Thoracic aorta (tissue), 2 donors: Measurements from ENCODE around the gene PAGR1. TPM values are rescaled to one million over a fixed set of nuclear protein-coding genes. Genes with fewer than 3 reads are reported as not detected.

Experiments used
- ATAC-seq: fragments of 150-250 bp; one replicate; pipeline ENCODE4 v1.8.0; 2017; ENCODE audit warnings: low read depth; ENCODE audit not compliant: insufficient number of reproducible peaks, low FRiP score
- DNase-seq: peaks from one replicate; pipeline ENCODE4 v3.0.0-alpha.2; 2020; ENCODE audit warnings: low spot score
- H3K27ac ChIP-seq, 2 donors: fragments of 200-600 bp; sonication (generic); 1 replicate in 1 of 2; 2 replicates in 1 of 2; pipeline ENCODE4 v1.5.1; 2016; ENCODE audit warnings: mild to moderate bottlenecking in 2 of 2, moderate library complexity in 2 of 2
- H3K27me3 ChIP-seq: fragments of 200-600 bp; sonication (generic); replicated peaks from 2 replicates; pipeline ENCODE4 v1.6.0; 2016; ENCODE audit warnings: mild to moderate bottlenecking; ENCODE audit not compliant: insufficient read depth
- H3K36me3 ChIP-seq: fragments of 200-600 bp; sonication (generic); one replicate; pipeline ENCODE4 v1.5.1; 2016
- H3K4me1 ChIP-seq, 2 donors: fragments of 200-600 bp; sonication (generic); 1 replicate in 1 of 2; 2 replicates in 1 of 2; pipeline versions ENCODE4 v1.5.1 to v1.6.0; 2016; ENCODE audit warnings: low read depth in 2 of 2, mild to moderate bottlenecking in 1 of 2; ENCODE audit not compliant: control insufficient read depth in 1 of 2
- H3K4me3 ChIP-seq: fragments of 200-600 bp; sonication (generic); 2 replicates; pipeline ENCODE4 v1.5.1; 2016; ENCODE audit warnings: mild to moderate bottlenecking
- H3K9me3 ChIP-seq: fragments of 200-600 bp; sonication (generic); 2 replicates; pipeline ENCODE4 v1.5.1; 2016
- total RNA-seq, 2 donors: library from RNA; depleted of rRNA; stranded (reverse); fragments of >200 nt; gene quantifications; one replicate each; pipeline versions ENCODE4 v1.1.0 to v1.2.3, GENCODE V29; 2016
- TF ChIP-seq, protein P1 (sequence below): fragments of 200-600 bp; sonication (generic); IDR thresholded peaks from one replicate; pipeline ENCODE4 v1.5.1; 2019; ENCODE audit warnings: antibody characterized with exemption

The PAGR1 gene
- total RNA-seq, 2 donors from 2014 or later, result 40.8 to 45.2 TPM

DNA sequence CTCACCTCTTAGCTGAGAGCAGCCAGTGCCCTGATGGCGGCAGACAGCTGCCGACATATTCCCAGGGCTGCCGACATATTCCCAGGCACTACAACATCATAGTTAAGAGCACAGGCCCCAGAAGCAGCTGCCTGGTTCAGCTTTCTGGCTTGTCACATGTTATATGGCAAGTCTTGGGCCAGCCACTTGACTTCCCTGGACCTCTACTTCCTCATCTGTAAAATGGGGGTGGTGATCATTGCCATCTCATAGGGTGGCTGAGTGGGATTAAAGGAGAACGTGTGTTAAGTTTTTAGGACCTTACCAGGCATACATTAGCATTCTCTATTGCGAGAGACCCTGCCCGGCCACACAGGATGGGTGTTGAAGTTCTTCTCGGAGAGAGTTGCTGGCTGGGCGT, 28.0 kb downstream of the PAGR1 start:
- Histone ChIP-seq H3K27ac (no peak overlapping the region), H3K27me3 (no peaks in the 10 kb centered on the region), H3K36me3 (peaks cover 67% of the 10 kb centered on the region), H3K4me1 (no peaks in the 10 kb centered on the region), H3K4me3 (no peak overlapping the region), H3K9me3 (no peaks in the 10 kb centered on the region)
- DNase-seq, result no peak
- no peak for ATAC-seq
- TF ChIP-seq, protein P1, sequence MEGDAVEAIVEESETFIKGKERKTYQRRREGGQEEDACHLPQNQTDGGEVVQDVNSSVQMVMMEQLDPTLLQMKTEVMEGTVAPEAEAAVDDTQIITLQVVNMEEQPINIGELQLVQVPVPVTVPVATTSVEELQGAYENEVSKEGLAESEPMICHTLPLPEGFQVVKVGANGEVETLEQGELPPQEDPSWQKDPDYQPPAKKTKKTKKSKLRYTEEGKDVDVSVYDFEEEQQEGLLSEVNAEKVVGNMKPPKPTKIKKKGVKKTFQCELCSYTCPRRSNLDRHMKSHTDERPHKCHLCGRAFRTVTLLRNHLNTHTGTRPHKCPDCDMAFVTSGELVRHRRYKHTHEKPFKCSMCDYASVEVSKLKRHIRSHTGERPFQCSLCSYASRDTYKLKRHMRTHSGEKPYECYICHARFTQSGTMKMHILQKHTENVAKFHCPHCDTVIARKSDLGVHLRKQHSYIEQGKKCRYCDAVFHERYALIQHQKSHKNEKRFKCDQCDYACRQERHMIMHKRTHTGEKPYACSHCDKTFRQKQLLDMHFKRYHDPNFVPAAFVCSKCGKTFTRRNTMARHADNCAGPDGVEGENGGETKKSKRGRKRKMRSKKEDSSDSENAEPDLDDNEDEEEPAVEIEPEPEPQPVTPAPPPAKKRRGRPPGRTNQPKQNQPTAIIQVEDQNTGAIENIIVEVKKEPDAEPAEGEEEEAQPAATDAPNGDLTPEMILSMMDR, result no peak

- no peaks in the 10 kb centered on the region for H3K27me3 ChIP-seq
- peaks cover 67% of the 10 kb centered on the region for H3K36me3 ChIP-seq
- no peak overlapping the region for H3K27ac ChIP-seq
- no peaks in the 10 kb centered on the region for H3K4me1 ChIP-seq
- H3K4me3 ChIP-seq, result no peak overlapping the region
- no peak for ATAC-seq
- no peaks in the 10 kb centered on the region for H3K9me3 ChIP-seq
- TF ChIP-seq, protein P1, result no peak
- no peak for DNase-seq
Measured at GRCh38 chr16:29844575-29845331, 28.8 kb downstream of the PAGR1 start.

DNA sequence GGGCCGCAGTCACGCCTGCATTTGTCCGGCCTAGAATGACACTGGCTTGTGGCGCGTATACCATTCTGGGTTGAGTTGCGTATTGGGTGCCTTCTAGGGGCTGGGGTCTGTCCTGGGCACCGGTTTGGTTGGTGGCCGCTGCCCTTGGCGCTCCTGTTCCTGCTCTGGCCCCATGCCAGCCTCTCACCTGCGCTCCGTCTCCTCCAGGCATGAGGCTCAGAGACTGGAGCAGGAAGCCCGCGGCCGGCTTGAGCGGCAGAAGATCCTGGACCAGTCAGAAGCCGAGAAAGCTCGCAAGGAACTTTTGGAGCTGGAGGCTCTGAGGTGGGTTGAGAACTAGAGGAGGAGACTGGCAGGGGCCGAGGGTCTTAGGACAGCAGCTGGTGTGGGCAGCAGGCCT, 29.7 kb downstream of the PAGR1 start:
- TF ChIP-seq, protein P1, result no peak
- Histone ChIP-seq H3K4me1 (no peaks in the 10 kb centered on the region), H3K9me3 (no peaks in the 10 kb centered on the region), H3K4me3 (no peak overlapping the region), H3K27me3 (no peaks in the 10 kb centered on the region), H3K27ac (no peak overlapping the region), H3K36me3 (peaks cover 59% of the 10 kb centered on the region)
- no peak for ATAC-seq
- no peak for DNase-seq

GRCh38 chr16:29848420-29849297, 32.7 kb downstream of the PAGR1 start:
- TF ChIP-seq, protein P1, result peak; percentile 84
- no peaks in the 10 kb centered on the region for H3K4me1 ChIP-seq
- H3K27me3 ChIP-seq, result no peaks in the 10 kb centered on the region
- H3K27ac ChIP-seq, result no peak overlapping the region
- H3K36me3 ChIP-seq, result peaks cover 40% of the 10 kb centered on the region
- no peak overlapping the region for H3K4me3 ChIP-seq
- ATAC-seq, result no peak
- no peak for DNase-seq
- H3K9me3 ChIP-seq, result no peaks in the 10 kb centered on the region

GRCh38 chr16:29849505-29849904, 33.6 kb downstream of the PAGR1 start:
- ATAC-seq, result no peak
- no peak overlapping the region for H3K27ac ChIP-seq
- DNase-seq, result no peak

More at GRCh38 chr16:29849505-29849904, 33.6 kb downstream of the PAGR1 start:
- Histone ChIP-seq H3K9me3 (no peaks in the 10 kb centered on the region), H3K4me1 (no peaks in the 10 kb centered on the region), H3K27me3 (no peaks in the 10 kb centered on the region), H3K36me3 (peaks cover 33% of the 10 kb centered on the region), H3K4me3 (no peak overlapping the region)
- TF ChIP-seq, protein P1, result no peak
